ENCODE results near the gene DPH2. TPM values are rescaled to one million over a fixed set of nuclear protein-coding genes. Genes with fewer than 3 reads are reported as not detected.

The DPH2 gene
- total and polyA plus RNA-seq, 5 donors = 10.7 to 19.0 (median 14.3) TPM

GRCh38 chr1:43994794-43995790, 25.3 kb downstream of the DPH2 start:
- DNase-seq (peak in 1 of 3 donors; percentile 43), ATAC-seq (no peak)
- intact Hi-C loops (cut with DNase I) = loop anchor here in 1 of 4 donors (5.0 kb wide), 1 partner anchor 37 kb away; the partner anchor contains the start of gene SLC6A9
- no peak overlapping the region for H3K27ac ChIP-seq (ENCODE audit: low read length)
- no peaks in the 10 kb centered on the region for H3K27me3 ChIP-seq (ENCODE audit: control insufficient read depth, insufficient read depth)
- no peaks in the 10 kb centered on the region for H3K4me1 ChIP-seq (ENCODE audit: control insufficient read depth, insufficient read depth, low read length)
- no peak overlapping the region for H3K4me3 ChIP-seq (ENCODE audit: low read length)
- 76% methylated on average over 15 of the region's 15 CpGs for WGBS
- no peaks in the 10 kb centered on the region for H3K9me3 ChIP-seq (ENCODE audit: control insufficient read depth, low read length)

- no peaks in the 10 kb centered on the region for H3K9me3 ChIP-seq (ENCODE audit: control insufficient read depth, low read length)
Measured at GRCh38 chr1:43995984-43996732, 26.3 kb downstream of the DPH2 start.

DNA sequence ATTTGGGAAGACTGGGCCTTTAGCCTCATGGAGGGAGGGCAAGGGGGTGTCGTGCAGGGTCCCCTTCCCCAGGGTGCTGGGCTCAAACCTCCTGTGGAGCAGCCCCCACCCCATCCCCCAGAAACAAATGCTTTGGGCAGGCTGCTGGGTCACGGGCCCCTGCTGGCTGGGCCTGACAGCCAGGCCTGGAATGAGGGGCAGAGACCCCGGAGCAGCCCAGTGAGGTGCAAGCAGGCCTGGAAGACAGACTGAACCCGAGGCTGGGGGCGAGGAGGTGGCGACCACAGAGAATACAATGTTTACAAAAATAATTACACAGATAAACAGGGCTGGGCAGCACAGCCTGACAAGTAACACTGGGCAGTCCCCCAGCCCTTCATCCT, 26.9 kb downstream of the DPH2 start:
- no peaks in the 10 kb centered on the region for H3K4me1 ChIP-seq (ENCODE audit: control insufficient read depth, insufficient read depth, low read length)
- DNase-seq (no peak), ATAC-seq (no peak)
- H3K4me3 ChIP-seq (ENCODE audit: low read length) = no peak overlapping the region
- intact Hi-C loops (cut with DNase I) = loop anchor here in 1 of 4 donors (5.0 kb wide), 1 partner anchor 36 kb away; the partner anchor contains the start of gene SLC6A9
- H3K27ac ChIP-seq (ENCODE audit: low read length) = no peak overlapping the region
- no peaks in the 10 kb centered on the region for H3K9me3 ChIP-seq (ENCODE audit: control insufficient read depth, low read length)
- WGBS = 74% methylated on average over 6 of the region's 6 CpGs
- no peaks in the 10 kb centered on the region for H3K27me3 ChIP-seq (ENCODE audit: control insufficient read depth, insufficient read depth)

More at GRCh38 chr1:43995984-43996732, 26.3 kb downstream of the DPH2 start:
- ATAC-seq (no peak), DNase-seq (peak in 1 of 3 donors; percentile 54)
- intact Hi-C loops (cut with DNase I) = loop anchor here in 1 of 4 donors (5.0 kb wide), 1 partner anchor 36 kb away; the partner anchor contains the start of gene SLC6A9
- H3K4me1 ChIP-seq (ENCODE audit: control insufficient read depth, insufficient read depth, low read length) = no peaks in the 10 kb centered on the region
- WGBS = 73% methylated on average over 21 of the region's 21 CpGs
- no peak overlapping the region for H3K27ac ChIP-seq (ENCODE audit: low read length)
- no peak overlapping the region for H3K4me3 ChIP-seq (ENCODE audit: low read length)
- no peaks in the 10 kb centered on the region for H3K27me3 ChIP-seq (ENCODE audit: control insufficient read depth, insufficient read depth)

DNA sequence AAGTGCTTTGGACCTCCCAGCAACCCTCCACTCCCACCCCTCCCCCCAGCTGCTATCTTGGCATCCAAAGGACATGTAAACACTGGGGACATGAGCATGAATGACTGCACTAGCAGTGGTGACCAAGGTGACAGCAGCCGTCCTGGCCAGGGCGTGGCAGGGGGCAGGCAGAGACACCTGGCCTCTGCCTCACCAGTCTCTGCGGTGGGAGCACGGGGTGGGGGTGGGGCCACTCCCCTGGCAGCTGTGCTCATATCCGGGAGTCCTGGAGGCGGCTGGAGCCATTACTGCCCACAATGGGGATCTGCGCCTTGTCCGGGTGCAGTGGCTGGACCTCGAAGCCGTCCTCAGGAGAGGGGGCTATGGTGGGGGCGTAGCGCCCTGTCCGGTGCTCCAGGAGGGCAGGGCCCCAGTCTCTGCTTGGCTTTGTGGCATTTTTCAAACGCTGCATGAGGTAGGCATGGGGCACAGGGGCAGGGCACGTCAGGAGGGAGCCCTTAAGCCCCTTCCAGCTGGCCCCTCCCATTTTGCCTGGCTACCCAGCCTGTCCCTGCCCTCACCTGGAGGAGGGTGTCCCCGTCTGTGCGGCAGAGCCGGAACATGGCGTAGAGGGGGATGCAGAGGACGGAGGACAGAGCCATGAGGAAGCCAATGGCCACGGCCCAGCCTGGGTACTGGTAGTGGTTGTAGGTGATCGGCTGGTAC, 27.6 kb downstream of the DPH2 start:
- ATAC-seq = no peak
- Histone ChIP-seq H3K9me3 (ENCODE audit: control insufficient read depth, low read length) (no peaks in the 10 kb centered on the region), H3K4me3 (ENCODE audit: low read length) (no peak overlapping the region), H3K27ac (ENCODE audit: low read length) (no peak overlapping the region), H3K4me1 (ENCODE audit: control insufficient read depth, insufficient read depth, low read length) (no peaks in the 10 kb centered on the region), H3K27me3 (ENCODE audit: control insufficient read depth, insufficient read depth) (no peaks in the 10 kb centered on the region)
- peak in 1 of 3 donors; percentile 39 for DNase-seq
- 81% methylated on average over 22 of the region's 22 CpGs for WGBS
- intact Hi-C loops (cut with DNase I) = loop anchor here in 1 of 4 donors (5.0 kb wide), 1 partner anchor 35 kb away; the partner anchor contains the start of gene SLC6A9

DNA sequence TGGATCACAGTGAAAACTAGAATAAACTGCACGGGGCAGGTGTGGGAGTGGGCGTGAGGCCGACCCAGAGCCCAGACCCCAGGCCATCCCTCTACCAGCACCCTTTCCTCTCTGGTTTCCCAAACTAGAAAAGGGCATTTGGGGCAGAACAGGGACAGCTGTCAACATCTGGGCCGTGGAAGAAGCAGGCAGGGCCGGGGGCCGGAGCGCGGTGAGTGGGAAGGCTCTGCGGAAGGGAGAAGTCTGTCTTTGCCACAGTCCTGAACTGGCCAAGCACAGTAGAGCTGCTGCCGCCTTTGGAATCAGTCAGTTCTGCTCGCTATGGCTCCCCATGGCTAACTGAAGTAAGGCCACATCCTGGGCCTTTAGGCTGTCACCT, 28.2 kb downstream of the DPH2 start:
- H3K27ac ChIP-seq (ENCODE audit: low read length) = no peak overlapping the region
- intact Hi-C loops (cut with DNase I) = loop anchor here in 1 of 4 donors (5.0 kb wide), 1 partner anchor 34 kb away; the partner anchor contains the start of gene SLC6A9
- no peak overlapping the region for H3K4me3 ChIP-seq (ENCODE audit: low read length)
- no peaks in the 10 kb centered on the region for H3K4me1 ChIP-seq (ENCODE audit: control insufficient read depth, insufficient read depth, low read length)
- WGBS = 86% methylated on average over 11 of the region's 11 CpGs
- ATAC-seq (no peak), DNase-seq (no peak)
- no peaks in the 10 kb centered on the region for H3K27me3 ChIP-seq (ENCODE audit: control insufficient read depth, insufficient read depth)
- H3K9me3 ChIP-seq (ENCODE audit: control insufficient read depth, low read length) = no peaks in the 10 kb centered on the region

- H3K27me3 ChIP-seq (ENCODE audit: control insufficient read depth, insufficient read depth) = no peaks in the 10 kb centered on the region
- DNase-seq = peak in 1 of 3 donors; percentile 32
- no peak overlapping the region for H3K27ac ChIP-seq (ENCODE audit: low read length)
- H3K4me1 ChIP-seq (ENCODE audit: control insufficient read depth, insufficient read depth, low read length) = no peaks in the 10 kb centered on the region
- WGBS = 78% methylated on average over 8 of the region's 8 CpGs
- intact Hi-C loops (cut with DNase I) = loop anchor here in 1 of 4 donors (5.0 kb wide), 1 partner anchor 33 kb away; the partner anchor contains the start of gene SLC6A9
- H3K4me3 ChIP-seq (ENCODE audit: low read length) = no peak overlapping the region
- ATAC-seq = no peak
- H3K9me3 ChIP-seq (ENCODE audit: control insufficient read depth, low read length) = no peaks in the 10 kb centered on the region
Measured at GRCh38 chr1:43999455-43999854, 29.6 kb downstream of the DPH2 start.

GRCh38 chr1:44000122-44000665, 30.4 kb downstream of the DPH2 start:
- Histone ChIP-seq H3K27me3 (ENCODE audit: control insufficient read depth, insufficient read depth) (no peaks in the 10 kb centered on the region), H3K4me1 (ENCODE audit: control insufficient read depth, insufficient read depth, low read length) (no peaks in the 10 kb centered on the region), H3K4me3 (ENCODE audit: low read length) (no peak overlapping the region), H3K27ac (ENCODE audit: low read length) (no peak overlapping the region), H3K9me3 (ENCODE audit: control insufficient read depth, low read length) (no peaks in the 10 kb centered on the region)
- ATAC-seq = no peak
- intact Hi-C loops (cut with DNase I) = loop anchor here in 2 of 4 donors (5.0 kb wide), 2 partner anchors 37 to 47 kb away; no protein-coding TSS in a partner anchor
- DNase-seq = peak in 1 of 3 donors; percentile 26
- WGBS = 74% methylated on average over 8 of the region's 8 CpGs

GRCh38 chr1:44002165-44002564, 32.4 kb downstream of the DPH2 start:
- intact Hi-C loops (cut with DNase I) = loop anchor here in 2 of 4 donors (5.0 kb wide), 2 partner anchors 35 to 45 kb away; no protein-coding TSS in a partner anchor

GRCh38 chr1:44002606-44003157, 32.9 kb downstream of the DPH2 start:
- H3K27ac ChIP-seq (ENCODE audit: low read length) = no peak overlapping the region
- H3K27me3 ChIP-seq (ENCODE audit: control insufficient read depth, insufficient read depth) = no peaks in the 10 kb centered on the region
- DNase-seq (no peak), ATAC-seq (no peak)
- H3K4me1 ChIP-seq (ENCODE audit: control insufficient read depth, insufficient read depth, low read length) = no peaks in the 10 kb centered on the region
- no peaks in the 10 kb centered on the region for H3K9me3 ChIP-seq (ENCODE audit: control insufficient read depth, low read length)
- WGBS = 82% methylated on average over 14 of the region's 14 CpGs
- H3K4me3 ChIP-seq (ENCODE audit: low read length) = no peak overlapping the region
- intact Hi-C loops (cut with DNase I) = loop anchor here in 2 of 4 donors (5.0 kb wide), 2 partner anchors 35 to 45 kb away; no protein-coding TSS in a partner anchor

More at GRCh38 chr1:44002165-44002564, 32.4 kb downstream of the DPH2 start:
- no peak overlapping the region for H3K27ac ChIP-seq (ENCODE audit: low read length)
- 77% methylated on average over 8 of the region's 8 CpGs for WGBS
- H3K4me3 ChIP-seq (ENCODE audit: low read length) = no peak overlapping the region
- ATAC-seq (no peak), DNase-seq (no peak)
- H3K4me1 ChIP-seq (ENCODE audit: control insufficient read depth, insufficient read depth, low read length) = no peaks in the 10 kb centered on the region
- H3K27me3 ChIP-seq (ENCODE audit: control insufficient read depth, insufficient read depth) = no peaks in the 10 kb centered on the region
- H3K9me3 ChIP-seq (ENCODE audit: control insufficient read depth, low read length) = no peaks in the 10 kb centered on the region

GRCh38 chr1:44008259-44008658, 38.4 kb downstream of the DPH2 start:
- intact Hi-C loops (cut with DNase I) = no loop called here
- ATAC-seq = no peak
- no peak overlapping the region for H3K4me3 ChIP-seq (ENCODE audit: low read length)
- no peak for DNase-seq
- H3K4me1 ChIP-seq (ENCODE audit: control insufficient read depth, insufficient read depth, low read length) = no peaks in the 10 kb centered on the region
- no peaks in the 10 kb centered on the region for H3K9me3 ChIP-seq (ENCODE audit: control insufficient read depth, low read length)
- WGBS = 93% methylated on average over 12 of the region's 12 CpGs
- no peaks in the 10 kb centered on the region for H3K27me3 ChIP-seq (ENCODE audit: control insufficient read depth, insufficient read depth)
- no peak overlapping the region for H3K27ac ChIP-seq (ENCODE audit: low read length)
